Fibroblast of lung (primary cell): Measurements from ENCODE around the gene DCAF7. TPM values are rescaled to one million over a fixed set of nuclear protein-coding genes. Genes with fewer than 3 reads are reported as not detected.

Source experiments
- DNase-seq, 2 donors: peaks; one replicate each; pipeline versions ENCODE4 v3.0.0 to v3.0.0-alpha.2; 2010; ENCODE audit warnings: low read depth in 2 of 2
- H2AFZ ChIP-seq: 2 replicates; pipeline ENCODE4 v1.5.1; 2012; ENCODE audit warnings: low read length, control low read depth, inconsistent platforms
- H3K27ac ChIP-seq: 2 replicates; pipeline ENCODE4 v1.5.1; 2011; ENCODE audit warnings: low read length, control low read depth; ENCODE audit not compliant: insufficient read depth
- H3K27me3 ChIP-seq: 2 replicates; pipeline ENCODE4 v1.5.1; 2011; ENCODE audit warnings: mild to moderate bottlenecking, low read length; ENCODE audit not compliant: control insufficient read depth, insufficient read depth
- H3K36me3 ChIP-seq: 2 replicates; pipeline ENCODE4 v1.5.1; 2011; ENCODE audit warnings: low read length; ENCODE audit not compliant: control insufficient read depth, insufficient read depth
- H3K4me1 ChIP-seq: 2 replicates; pipeline ENCODE4 v1.5.1; 2011; ENCODE audit warnings: low read length; ENCODE audit not compliant: control insufficient read depth, insufficient read depth; ENCODE audit errors: extremely low read depth
- H3K4me2 ChIP-seq: 2 replicates; pipeline ENCODE4 v1.5.1; 2011; ENCODE audit warnings: low read length, control low read depth; ENCODE audit not compliant: insufficient read depth; ENCODE audit errors: extremely low read depth
- H3K4me3 ChIP-seq, 4 experiments: fragments of 200-600 bp in 1 of 4; sonication (generic) in 1 of 4; replicated peaks in 1 of 4; 2 replicates each; pipeline ENCODE4 v1.5.1; 2011 to 2016; ENCODE audit warnings: low read length in 4 of 4, low read depth in 3 of 4, mild to moderate bottlenecking in 3 of 4, control low read depth in 2 of 4, inconsistent platforms in 1 of 4, mixed read lengths in 1 of 4; ENCODE audit not compliant: insufficient read depth in 1 of 4; ENCODE audit errors: control extremely low read depth in 1 of 4
- H3K79me2 ChIP-seq: 2 replicates; pipeline ENCODE4 v1.5.1; 2012; ENCODE audit warnings: mild to moderate bottlenecking, low read length, inconsistent platforms; ENCODE audit not compliant: control insufficient read depth, insufficient read depth
- H3K9ac ChIP-seq: 2 replicates; pipeline ENCODE4 v1.5.1; 2011; ENCODE audit warnings: mild to moderate bottlenecking, low read length, control low read depth; ENCODE audit not compliant: insufficient read depth
- H3K9me3 ChIP-seq: 2 replicates; pipeline ENCODE4 v1.5.1; 2012; ENCODE audit warnings: low read depth, low read length; ENCODE audit not compliant: control insufficient read depth, insufficient read depth
- H4K20me1 ChIP-seq: 2 replicates; pipeline ENCODE4 v1.5.1; 2011; ENCODE audit warnings: low read length; ENCODE audit not compliant: control insufficient read depth, insufficient read depth; ENCODE audit errors: extremely low read depth
- EZH2 ChIP-seq: IDR thresholded peaks from 2 replicates; pipeline ENCODE4 v1.5.1; 2012; ENCODE audit warnings: low read length, control low read depth, mild to moderate bottlenecking; ENCODE audit errors: missing control alignments
- polyA plus RNA-seq, 2 donors: library from polyadenylated mRNA; depleted of rRNA in 1 of 2; stranded (reverse) in 1 of 2; unstranded in 1 of 2; fragments of >200 nt; gene quantifications; 2 replicates each; pipeline ENCODE4 v1.2.1, GENCODE V29; 2011 to 2012; ENCODE audit warnings: missing spikeins in 1 of 2
- total RNA-seq: library from RNA; depleted of rRNA; stranded (reverse); fragments of >200 nt; gene quantifications from 2 replicates; pipeline ENCODE4 v1.2.1, GENCODE V29; 2014
- TF ChIP-seq, protein P1 (sequence below), 2 donors: IDR thresholded peaks in 1 of 2; conservative IDR thresholded peaks in 1 of 2; 1 replicate in 1 of 2; 2 replicates in 1 of 2; pipeline ENCODE4 v1.5.1; 2011 to 2012; ENCODE audit warnings: low read length in 2 of 2, control low read depth in 1 of 2, inconsistent platforms in 1 of 2, low read depth in 1 of 2, mild to moderate bottlenecking in 1 of 2

Gene DCAF7
- total and polyA plus RNA-seq, 2 donors (not counting 1 experiment from before 2014, with no cell fraction given) = 13.9 to 38.8 TPM

DNA sequence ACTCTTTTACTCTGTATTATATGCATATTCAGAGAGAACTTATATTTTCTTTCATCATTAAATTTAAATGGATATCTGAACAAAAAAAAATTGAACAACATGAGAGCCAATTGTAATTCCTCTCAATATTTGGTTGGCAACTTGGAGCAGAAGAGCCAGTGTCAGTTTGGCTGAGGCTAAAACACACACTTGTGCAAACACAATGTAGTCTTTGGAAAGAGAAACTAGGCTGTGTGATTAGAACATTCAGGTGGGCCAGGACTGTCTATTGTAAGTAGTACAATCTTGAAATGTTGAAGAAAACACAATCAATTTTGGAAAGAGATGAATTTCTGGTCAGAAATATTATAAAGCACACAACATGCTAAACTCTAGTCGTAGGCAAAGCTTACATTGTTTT lies 17.0 kb downstream of the DCAF7 start:
- Histone ChIP-seq H3K27me3 (no peaks in the 10 kb centered on the region), H3K4me1 (peaks cover 7% of the 10 kb centered on the region), H3K4me3 (no peak overlapping the region), H2AFZ (no peak overlapping the region), H3K4me2 (no peak overlapping the region), H4K20me1 (no peaks in the 10 kb centered on the region), H3K36me3 (no peaks in the 10 kb centered on the region), H3K9me3 (no peaks in the 10 kb centered on the region), H3K79me2 (peaks cover 53% of the 10 kb centered on the region), H3K9ac (no peak overlapping the region), H3K27ac (no peak overlapping the region)
- no peak for TF ChIP-seq EZH2
- TF ChIP-seq, protein P1, sequence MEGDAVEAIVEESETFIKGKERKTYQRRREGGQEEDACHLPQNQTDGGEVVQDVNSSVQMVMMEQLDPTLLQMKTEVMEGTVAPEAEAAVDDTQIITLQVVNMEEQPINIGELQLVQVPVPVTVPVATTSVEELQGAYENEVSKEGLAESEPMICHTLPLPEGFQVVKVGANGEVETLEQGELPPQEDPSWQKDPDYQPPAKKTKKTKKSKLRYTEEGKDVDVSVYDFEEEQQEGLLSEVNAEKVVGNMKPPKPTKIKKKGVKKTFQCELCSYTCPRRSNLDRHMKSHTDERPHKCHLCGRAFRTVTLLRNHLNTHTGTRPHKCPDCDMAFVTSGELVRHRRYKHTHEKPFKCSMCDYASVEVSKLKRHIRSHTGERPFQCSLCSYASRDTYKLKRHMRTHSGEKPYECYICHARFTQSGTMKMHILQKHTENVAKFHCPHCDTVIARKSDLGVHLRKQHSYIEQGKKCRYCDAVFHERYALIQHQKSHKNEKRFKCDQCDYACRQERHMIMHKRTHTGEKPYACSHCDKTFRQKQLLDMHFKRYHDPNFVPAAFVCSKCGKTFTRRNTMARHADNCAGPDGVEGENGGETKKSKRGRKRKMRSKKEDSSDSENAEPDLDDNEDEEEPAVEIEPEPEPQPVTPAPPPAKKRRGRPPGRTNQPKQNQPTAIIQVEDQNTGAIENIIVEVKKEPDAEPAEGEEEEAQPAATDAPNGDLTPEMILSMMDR (conservative IDR thresholded peaks at IDR 0.05 in 1 of 2, IDR thresholded peaks at IDR 0.05 in 1 of 2; ENCODE audit: low read depth in 1 of 2, low read length in 2 of 2) = no peak
- DNase-seq = no peak

DNA sequence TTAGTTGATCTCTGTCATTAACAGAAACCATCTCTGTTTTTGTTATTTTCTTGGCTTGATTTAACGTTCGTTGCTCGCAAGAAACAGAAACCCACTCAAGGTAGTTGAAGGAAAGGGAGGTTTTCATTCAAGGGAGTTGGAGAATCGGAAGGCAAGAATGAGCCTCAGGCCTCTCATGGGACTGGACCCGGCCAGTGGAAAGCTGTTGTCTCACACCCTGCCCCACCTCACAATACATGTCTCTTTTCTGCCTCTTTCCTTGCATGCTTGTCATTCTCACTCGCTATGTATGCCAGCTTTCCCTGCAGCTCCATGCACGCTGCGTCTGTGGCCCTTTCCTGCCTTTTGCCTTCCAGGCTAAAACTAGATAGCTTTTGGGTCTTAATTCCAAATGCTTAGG lies 18.3 kb downstream of the DCAF7 start:
- Histone ChIP-seq H3K4me2 (no peak overlapping the region), H3K9ac (no peak overlapping the region), H3K79me2 (peaks cover 60% of the 10 kb centered on the region), H3K27ac (no peak overlapping the region), H3K27me3 (no peaks in the 10 kb centered on the region), H2AFZ (no peak overlapping the region), H4K20me1 (no peaks in the 10 kb centered on the region), H3K9me3 (no peaks in the 10 kb centered on the region), H3K36me3 (no peaks in the 10 kb centered on the region), H3K4me3 (no peak overlapping the region), H3K4me1 (peaks cover 7% of the 10 kb centered on the region)
- DNase-seq = no peak
- TF ChIP-seq, protein P1 (conservative IDR thresholded peaks at IDR 0.05 in 1 of 2, IDR thresholded peaks at IDR 0.05 in 1 of 2; ENCODE audit: low read depth in 1 of 2, low read length in 2 of 2) = no peak
- no peak for TF ChIP-seq EZH2

DNA sequence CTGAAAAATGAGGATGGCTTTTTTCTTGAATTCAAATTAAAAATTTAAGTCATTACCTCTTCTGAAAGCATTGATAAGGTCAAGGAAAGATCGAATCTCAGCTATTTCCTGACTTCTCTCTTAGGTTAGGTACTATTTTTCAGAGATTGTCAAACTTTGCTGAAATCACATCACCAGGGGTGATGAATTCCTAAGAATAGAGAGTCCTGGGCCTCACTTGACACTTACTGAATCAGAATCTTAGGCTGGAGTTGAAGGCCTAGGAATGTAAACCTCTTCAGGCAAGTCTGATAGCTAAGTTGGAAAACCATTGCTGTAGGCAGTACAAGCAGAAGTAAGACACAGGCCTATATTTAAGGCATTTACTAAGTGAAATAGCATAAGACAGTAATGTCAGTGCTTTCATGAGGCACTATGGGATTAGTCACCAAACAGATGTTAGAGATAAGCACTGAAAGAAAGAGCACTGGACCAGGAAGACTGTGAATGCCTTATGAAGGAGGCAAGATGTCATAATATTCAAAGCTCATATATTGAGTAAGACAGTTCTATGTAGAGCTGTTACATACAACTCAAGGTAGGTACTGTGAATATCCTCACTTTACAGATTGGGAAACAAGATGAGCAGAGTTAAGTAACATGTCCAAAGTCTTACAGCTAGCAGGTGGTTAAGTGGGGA lies 21.5 kb downstream of the DCAF7 start:
- Histone ChIP-seq H3K79me2 (peaks cover 48% of the 10 kb centered on the region), H2AFZ (no peak overlapping the region), H3K4me2 (no peak overlapping the region), H3K4me3 (no peak overlapping the region), H3K27ac (no peak overlapping the region), H3K27me3 (no peaks in the 10 kb centered on the region), H4K20me1 (no peaks in the 10 kb centered on the region), H3K4me1 (peaks cover 7% of the 10 kb centered on the region), H3K9me3 (no peaks in the 10 kb centered on the region), H3K36me3 (peaks cover 2% of the 10 kb centered on the region), H3K9ac (no peak overlapping the region)
- peak; percentile 76 to 85 for DNase-seq
- TF ChIP-seq EZH2 = no peak
- TF ChIP-seq, protein P1 (conservative IDR thresholded peaks at IDR 0.05 in 1 of 2, IDR thresholded peaks at IDR 0.05 in 1 of 2; ENCODE audit: low read depth in 1 of 2, low read length in 2 of 2) = no peak
